Breast epithelium (tissue), 4 donors: ENCODE results near the gene ALX4. TPM values are rescaled to one million over a fixed set of nuclear protein-coding genes. Genes with fewer than 3 reads are reported as not detected.

Source experiments
- DNase-seq, 2 donors: peaks; one replicate each; pipeline ENCODE4 v3.0.0-alpha.2; 2019; ENCODE audit warnings: low spot score in 2 of 2
- H3K27ac ChIP-seq, 2 donors: fragments of 200-600 bp; sonication (generic) in 1 of 2; one replicate each; pipeline ENCODE4 v1.5.1; 2016 to 2019; ENCODE audit warnings: mild to moderate bottlenecking in 1 of 2
- H3K27me3 ChIP-seq, 2 donors: fragments of 200-600 bp; sonication (generic) in 1 of 2; one replicate each; pipeline versions ENCODE4 v1.5.1 to v1.6.0; 2017 to 2019; ENCODE audit warnings: control low read depth in 1 of 2, mild to moderate bottlenecking in 1 of 2
- H3K36me3 ChIP-seq: fragments of 200-600 bp; one replicate; pipeline ENCODE4 v1.5.1; 2019
- H3K4me1 ChIP-seq, 2 donors: fragments of 200-600 bp; sonication (generic); one replicate each; pipeline ENCODE4 v1.5.1; 2016 to 2019; ENCODE audit warnings: control low read depth in 1 of 2
- H3K4me3 ChIP-seq, 3 donors: fragments of 200-600 bp; sonication (generic); 1 replicate in 2 of 3; 2 replicates in 1 of 3; pipeline ENCODE4 v1.5.1; 2016 to 2019; ENCODE audit warnings: mild to moderate bottlenecking in 3 of 3, moderate library complexity in 2 of 3
- H3K9me3 ChIP-seq, 2 donors: fragments of 200-600 bp; sonication (generic) in 1 of 2; one replicate each; pipeline ENCODE4 v1.5.1; 2016 to 2019; ENCODE audit warnings: control low read depth in 1 of 2
- POLR2A ChIP-seq: fragments of 450-650 bp; IDR thresholded peaks from one replicate; pipeline ENCODE4 v1.6.1; 2016; ENCODE audit warnings: antibody characterized with exemption, mild to moderate bottlenecking, moderate library complexity
- POLR2AphosphoS5 ChIP-seq, 3 donors: sonication (generic); formaldehyde crosslinking; IDR thresholded peaks; one replicate each; pipeline ENCODE4 v1.6.1; 2017; ENCODE audit warnings: antibody characterized with exemption in 3 of 3
- intact Hi-C: fragments of 100-400 bp; cut with DNase I; formaldehyde crosslinking; loops from one replicate; pipeline ENCODE4 v1.15.1; 2023; ENCODE audit warnings: low total_unique reads
- total RNA-seq, 3 donors: library from RNA; depleted of rRNA; stranded (reverse); fragments of >200 nt; gene quantifications; one replicate each; pipeline ENCODE4 v1.1.0, GENCODE V29; 2016
- TF ChIP-seq, protein P1 (sequence below), 3 donors: fragments of 450-650 bp; IDR thresholded peaks; one replicate each; pipeline ENCODE4 v1.5.1; 2016 to 2017; ENCODE audit warnings: antibody characterized with exemption in 3 of 3, mild to moderate bottlenecking in 3 of 3, moderate library complexity in 3 of 3

Gene ALX4
- total RNA-seq, 3 donors from 2014 or later = under 0.01 to 5.2 (median 1.9) TPM

DNA sequence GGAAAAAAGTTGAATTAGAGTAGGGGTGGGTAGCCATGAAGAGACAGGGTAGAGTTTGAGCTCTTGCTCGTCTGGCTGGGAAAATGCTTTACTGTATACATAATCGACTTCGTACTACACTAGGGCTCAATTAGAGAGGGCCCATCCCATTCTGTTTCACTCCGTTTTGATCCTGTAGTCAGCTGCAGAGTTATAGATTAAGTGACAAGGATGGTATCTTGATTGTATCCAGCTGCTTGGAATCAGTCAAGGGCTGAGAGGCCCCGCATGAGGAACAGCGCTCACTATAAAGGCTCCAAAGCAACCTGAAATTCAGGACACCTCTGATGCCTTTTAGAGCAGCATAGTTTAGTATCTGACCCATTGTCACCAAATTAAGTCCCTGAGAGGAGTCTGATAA, 81.6 kb downstream of the ALX4 start:
- Histone ChIP-seq H3K36me3 (no peaks in the 10 kb centered on the region), H3K27ac (no peak overlapping the region), H3K4me3 (no peak overlapping the region), H3K27me3 (no peaks in the 10 kb centered on the region), H3K9me3 (no peaks in the 10 kb centered on the region), H3K4me1 (no peaks in the 10 kb centered on the region)
- DNase-seq = no peak
- TF ChIP-seq, protein P1, sequence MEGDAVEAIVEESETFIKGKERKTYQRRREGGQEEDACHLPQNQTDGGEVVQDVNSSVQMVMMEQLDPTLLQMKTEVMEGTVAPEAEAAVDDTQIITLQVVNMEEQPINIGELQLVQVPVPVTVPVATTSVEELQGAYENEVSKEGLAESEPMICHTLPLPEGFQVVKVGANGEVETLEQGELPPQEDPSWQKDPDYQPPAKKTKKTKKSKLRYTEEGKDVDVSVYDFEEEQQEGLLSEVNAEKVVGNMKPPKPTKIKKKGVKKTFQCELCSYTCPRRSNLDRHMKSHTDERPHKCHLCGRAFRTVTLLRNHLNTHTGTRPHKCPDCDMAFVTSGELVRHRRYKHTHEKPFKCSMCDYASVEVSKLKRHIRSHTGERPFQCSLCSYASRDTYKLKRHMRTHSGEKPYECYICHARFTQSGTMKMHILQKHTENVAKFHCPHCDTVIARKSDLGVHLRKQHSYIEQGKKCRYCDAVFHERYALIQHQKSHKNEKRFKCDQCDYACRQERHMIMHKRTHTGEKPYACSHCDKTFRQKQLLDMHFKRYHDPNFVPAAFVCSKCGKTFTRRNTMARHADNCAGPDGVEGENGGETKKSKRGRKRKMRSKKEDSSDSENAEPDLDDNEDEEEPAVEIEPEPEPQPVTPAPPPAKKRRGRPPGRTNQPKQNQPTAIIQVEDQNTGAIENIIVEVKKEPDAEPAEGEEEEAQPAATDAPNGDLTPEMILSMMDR (IDR thresholded peaks at IDR 0.05) = no peak
- TF ChIP-seq POLR2A (no peak), POLR2AphosphoS5 (IDR thresholded peaks at IDR 0.05) (no peak)
- intact Hi-C loops = no loop called here

DNA sequence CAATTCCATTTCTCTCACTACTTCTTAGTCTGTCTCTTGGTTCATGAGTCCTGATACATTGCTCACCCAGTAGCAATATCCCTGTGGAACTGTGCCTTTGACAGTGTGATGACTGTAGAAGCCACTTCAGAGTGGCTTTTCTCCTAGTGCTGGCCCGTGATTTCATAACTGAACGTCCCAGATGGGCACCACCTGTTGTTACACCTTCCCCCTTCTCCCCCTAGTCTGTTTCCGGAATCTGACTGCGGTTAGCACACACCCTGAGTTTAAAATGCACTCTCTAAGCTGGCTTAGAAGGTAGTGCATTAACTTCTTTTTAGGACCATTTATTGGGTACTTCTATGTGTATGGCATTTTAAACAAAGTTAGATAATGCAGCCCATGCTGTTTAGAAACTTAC, 83.0 kb downstream of the ALX4 start:
- H3K27me3 ChIP-seq = no peaks in the 10 kb centered on the region
- no peaks in the 10 kb centered on the region for H3K36me3 ChIP-seq
- intact Hi-C loops = no loop called here
- no peaks in the 10 kb centered on the region for H3K4me1 ChIP-seq
- no peak overlapping the region for H3K4me3 ChIP-seq
- DNase-seq = no peak
- TF ChIP-seq POLR2A (no peak), POLR2AphosphoS5 (IDR thresholded peaks at IDR 0.05) (no peak)
- TF ChIP-seq, protein P1 (IDR thresholded peaks at IDR 0.05) = no peak
- H3K27ac ChIP-seq = no peak overlapping the region
- H3K9me3 ChIP-seq = no peaks in the 10 kb centered on the region

DNA sequence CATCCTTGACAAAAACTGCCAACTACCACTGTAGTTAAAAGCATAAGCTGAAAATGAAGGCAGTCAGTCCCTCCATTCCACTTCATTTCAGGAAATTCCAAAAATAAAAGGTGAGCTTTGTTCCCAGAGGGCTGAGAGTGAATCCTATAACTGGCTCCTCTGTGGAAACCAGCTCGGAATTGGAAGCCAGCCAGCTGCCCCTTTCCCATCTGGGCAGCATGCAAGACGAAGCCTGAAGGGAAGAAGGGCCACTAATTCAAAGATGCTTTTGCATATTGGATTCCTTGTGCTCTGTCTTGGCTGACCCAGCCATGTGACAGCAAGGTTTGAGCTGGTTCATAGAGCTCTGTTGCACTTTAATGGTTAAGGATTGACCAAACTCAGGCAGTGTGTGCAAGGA, 83.4 kb downstream of the ALX4 start:
- no peak for DNase-seq

DNA sequence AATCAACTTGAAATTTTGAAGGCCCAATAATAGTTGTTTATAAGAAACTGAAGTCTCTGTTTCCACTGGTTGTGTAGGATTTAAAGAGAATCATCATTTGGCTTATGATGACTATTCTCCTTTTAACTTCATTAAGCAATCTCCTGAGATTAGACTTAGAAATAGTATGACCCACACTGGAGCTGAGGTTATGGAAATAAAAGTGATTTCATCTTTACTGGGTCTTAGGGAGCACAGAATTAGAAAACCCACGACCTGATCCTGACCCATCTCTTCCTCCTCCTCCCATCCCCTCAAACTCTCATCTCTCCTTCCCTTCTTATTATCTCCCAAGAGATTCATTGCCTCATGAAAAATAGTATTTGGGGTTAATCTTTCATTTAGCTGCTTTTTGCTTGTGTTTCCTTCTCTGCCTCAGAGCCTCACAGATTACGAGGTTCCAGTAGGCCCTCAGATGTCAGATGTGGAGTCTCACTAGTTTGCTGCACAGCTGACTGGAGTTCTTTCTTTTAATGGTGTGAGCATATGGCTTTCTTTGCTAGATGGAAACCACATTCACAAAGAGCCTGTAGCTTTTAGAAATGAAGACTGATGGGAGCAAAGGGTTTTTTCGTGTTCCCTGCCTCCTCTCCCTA, 85.0 kb downstream of the ALX4 start:
- no peak for TF ChIP-seq POLR2AphosphoS5 (IDR thresholded peaks at IDR 0.05)
- TF ChIP-seq, protein P1 (IDR thresholded peaks at IDR 0.05) = no peak
- no peak for TF ChIP-seq POLR2A
- no peaks in the 10 kb centered on the region for H3K36me3 ChIP-seq
- H3K9me3 ChIP-seq = no peaks in the 10 kb centered on the region
- intact Hi-C loops = no loop called here
- H3K4me3 ChIP-seq = no peak overlapping the region
- DNase-seq = no peak
- H3K4me1 ChIP-seq = no peaks in the 10 kb centered on the region
- H3K27ac ChIP-seq = no peak overlapping the region
- H3K27me3 ChIP-seq = no peaks in the 10 kb centered on the region

More for the DNA sequence above, 83.4 kb downstream of the ALX4 start:
- no peak overlapping the region for H3K27ac ChIP-seq
- H3K27me3 ChIP-seq = no peaks in the 10 kb centered on the region
- no peaks in the 10 kb centered on the region for H3K4me1 ChIP-seq
- intact Hi-C loops = no loop called here
- no peak overlapping the region for H3K4me3 ChIP-seq
- no peaks in the 10 kb centered on the region for H3K36me3 ChIP-seq
- H3K9me3 ChIP-seq = no peaks in the 10 kb centered on the region
- TF ChIP-seq POLR2A = no peak
- TF ChIP-seq, protein P1 (IDR thresholded peaks at IDR 0.05) = no peak

DNA sequence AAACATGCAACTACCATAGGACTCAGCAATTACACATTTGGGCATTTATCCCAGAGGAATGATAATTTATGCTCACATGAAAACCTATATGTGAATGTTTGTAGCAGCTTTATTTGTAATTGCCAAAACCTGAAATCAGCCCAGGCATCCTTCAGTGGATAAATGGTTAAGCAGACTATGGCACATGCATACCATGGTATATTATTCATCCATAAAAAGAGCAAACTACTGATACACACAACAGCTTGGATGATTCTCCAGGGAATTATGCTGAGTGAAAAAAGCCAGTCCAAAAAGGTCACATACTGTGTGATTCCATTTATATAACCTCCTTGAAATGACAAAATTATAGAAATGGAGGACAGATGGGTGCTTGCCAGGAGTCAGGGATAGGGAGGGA, 86.7 kb downstream of the ALX4 start:
- H3K9me3 ChIP-seq = no peaks in the 10 kb centered on the region
- DNase-seq = no peak
- no peaks in the 10 kb centered on the region for H3K4me1 ChIP-seq
- intact Hi-C loops = no loop called here
- no peak overlapping the region for H3K4me3 ChIP-seq
- no peaks in the 10 kb centered on the region for H3K27me3 ChIP-seq
- no peak overlapping the region for H3K27ac ChIP-seq
- H3K36me3 ChIP-seq = no peaks in the 10 kb centered on the region
- TF ChIP-seq POLR2AphosphoS5 (IDR thresholded peaks at IDR 0.05) (no peak), POLR2A (no peak)
- TF ChIP-seq, protein P1 (IDR thresholded peaks at IDR 0.05) = no peak
